ENCODE data around the gene LRRC39.

LRRC39 gene

DNA sequence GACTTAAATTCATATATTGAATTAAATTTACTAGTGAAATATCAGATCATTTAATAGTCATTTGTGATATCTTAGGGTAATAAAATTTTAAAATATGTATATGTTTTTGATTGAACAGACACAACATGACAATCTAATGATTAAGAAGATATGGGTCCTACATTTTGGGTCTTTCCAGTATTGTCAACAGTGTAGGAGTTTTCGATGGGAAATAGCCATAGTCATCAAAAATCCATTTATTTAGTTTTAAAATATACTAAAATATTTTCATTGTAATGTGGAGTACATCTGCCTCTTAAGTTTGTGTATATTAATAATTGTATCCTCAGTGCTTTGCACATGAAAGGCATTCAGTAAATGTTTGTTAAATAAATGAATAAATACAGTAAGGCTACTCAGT lies 31.1 kb downstream of the LRRC39 start:
- FAIRE-seq, result no peak

DNA sequence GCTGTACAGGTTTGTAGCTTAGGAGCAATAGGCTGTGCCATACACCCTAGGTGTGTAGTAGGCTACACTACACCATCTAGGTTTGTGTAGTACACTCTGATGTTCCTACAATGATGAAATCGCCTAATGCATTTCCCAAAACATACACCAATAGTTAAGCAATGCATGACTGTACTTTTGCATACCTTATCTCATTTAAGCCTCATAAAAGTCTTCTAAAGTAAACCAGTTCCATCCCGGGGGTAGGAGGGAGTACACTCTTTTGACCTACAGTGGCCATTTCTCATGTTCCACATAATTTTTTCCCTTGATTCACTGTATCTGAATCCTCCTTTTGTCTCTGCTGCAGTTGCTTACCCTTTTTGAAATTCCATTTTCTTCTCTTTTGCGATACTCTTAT lies 32.9 kb downstream of the LRRC39 start:
- no peak for FAIRE-seq

DNA sequence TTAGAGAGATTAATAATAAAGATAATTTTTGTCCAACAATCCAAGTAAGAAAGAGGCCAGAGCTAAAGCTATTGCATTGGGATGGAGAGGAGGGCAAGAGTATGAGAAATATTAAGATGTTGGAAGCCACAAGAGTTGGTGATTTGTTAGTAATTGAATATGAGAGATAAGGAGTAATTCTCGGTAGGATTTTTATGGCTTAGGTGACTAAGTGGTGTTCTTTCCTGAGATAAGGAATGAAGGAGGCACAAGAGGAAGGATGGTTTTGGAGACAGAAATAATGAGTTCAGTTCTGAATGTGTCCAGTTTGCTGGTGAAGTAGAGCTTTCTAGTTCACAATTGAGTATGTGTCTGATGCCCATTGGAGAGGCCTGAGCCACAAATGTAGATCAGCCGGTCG lies 35.7 kb downstream of the LRRC39 start:
- no peak for FAIRE-seq

DNA sequence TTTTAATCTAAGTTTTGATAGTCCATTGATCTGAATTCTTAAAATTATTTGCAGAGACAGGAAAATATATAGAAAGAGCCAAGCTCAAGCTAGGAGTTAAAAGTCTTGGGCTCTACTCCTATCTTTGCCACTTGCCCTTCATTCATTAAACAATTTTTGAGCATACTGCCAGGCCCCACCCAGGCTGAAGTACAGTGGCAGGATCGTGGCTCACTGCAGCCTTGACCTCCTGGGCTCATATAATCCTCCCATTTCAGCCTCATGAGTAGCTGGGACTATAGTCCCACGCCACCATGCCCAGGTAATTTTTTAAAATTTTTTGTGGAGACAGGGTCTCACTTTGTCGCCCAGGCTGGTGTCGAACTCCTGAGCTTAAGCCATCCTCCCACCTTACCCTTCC lies 36.9 kb downstream of the LRRC39 start:
- FAIRE-seq, result no peak

DNA sequence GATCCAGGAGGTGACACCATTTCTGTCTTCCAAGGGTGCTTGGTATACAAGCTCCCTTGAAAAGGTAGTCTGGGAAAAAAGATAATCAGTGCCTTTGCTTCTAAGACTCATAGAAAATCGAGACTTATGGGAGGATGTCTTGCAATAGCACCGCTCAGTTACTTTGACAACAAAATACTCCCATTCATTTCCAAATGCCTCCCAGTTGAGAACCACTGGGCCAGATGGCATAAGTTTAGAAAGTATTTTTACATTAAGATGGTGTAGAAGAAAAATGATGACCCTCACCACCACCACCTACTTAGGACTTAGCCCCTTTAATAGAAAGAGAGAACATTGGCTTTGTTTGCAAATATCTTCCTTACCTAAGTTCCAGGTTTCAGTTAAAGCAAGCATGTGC lies 40.5 kb downstream of the LRRC39 start:
- FAIRE-seq, result no peak

DNA sequence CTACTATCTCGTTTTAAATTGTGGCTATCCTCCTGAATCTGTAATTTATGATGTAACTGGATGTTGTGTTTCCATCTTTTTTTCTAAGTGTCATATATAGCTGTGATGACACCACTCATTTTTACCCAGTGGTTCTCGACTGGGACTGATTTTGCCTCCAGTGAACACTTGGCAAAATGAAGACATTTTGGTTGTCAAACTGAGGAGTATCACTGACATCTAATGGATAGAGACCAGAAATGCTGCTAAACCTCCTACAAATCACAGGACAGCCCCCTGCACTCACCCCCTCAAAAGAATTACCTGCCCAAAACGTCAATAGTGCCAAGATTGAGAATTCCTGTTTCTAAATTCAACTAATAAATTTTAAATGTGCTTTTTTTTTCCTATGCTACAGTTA lies 43.2 kb downstream of the LRRC39 start:
- no peak for FAIRE-seq

DNA sequence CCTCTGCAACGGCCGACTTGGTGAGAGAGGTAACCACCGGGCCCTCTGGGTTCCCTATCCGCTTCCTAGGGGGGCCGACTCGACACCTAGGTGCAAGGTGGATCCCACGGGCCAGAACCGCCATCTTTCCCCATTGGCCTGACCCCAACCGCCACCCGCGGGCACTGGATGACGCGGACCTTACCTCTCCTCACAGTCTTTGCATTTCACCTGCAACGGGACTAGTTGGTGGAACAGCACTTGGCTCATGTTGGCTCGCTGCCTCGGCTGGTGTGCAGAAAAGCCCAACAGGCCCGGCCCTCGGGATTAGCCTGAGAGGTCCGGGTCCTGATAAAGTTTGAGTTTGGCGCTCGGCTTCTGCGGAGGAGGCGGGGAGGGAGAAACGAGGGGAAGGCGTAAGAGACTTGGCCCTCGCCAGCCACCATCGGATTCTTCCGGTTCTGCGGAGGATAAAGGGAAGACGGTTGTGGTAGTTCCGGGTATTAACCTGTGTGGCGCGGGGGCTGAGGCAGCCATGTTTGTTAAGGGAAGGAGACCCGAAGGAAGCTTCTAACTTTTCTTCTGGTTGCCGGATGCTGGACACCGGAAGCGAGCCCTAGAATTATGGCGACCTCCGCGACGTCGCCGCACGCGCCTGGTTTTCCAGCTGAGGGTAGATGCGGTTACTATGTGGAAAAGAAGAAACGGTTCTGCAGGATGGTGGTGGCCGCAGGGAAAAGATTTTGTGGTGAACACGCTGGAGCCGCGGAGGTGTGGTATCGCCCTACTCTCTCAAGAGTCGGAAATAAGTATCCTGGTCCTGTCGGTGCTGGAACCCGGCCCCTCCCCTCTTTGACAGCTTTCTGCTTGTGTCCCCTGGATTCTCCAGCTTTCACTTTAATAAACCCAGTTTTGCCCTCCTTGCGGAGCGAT lies 45.2 kb downstream of the LRRC39 start, which contains the start of the genes SASS6 and TRMT13:
TSS of gene SASS6 (minus strand) at position 365 of the 912 bp plus-strand sequence. CDS start at position 249, 116 bp downstream.
TSS of gene TRMT13 (plus strand) at position 598 of the 912 bp plus-strand sequence. CDS start at position 604, 6 bp downstream.
- FAIRE-seq, result peak; percentile 73

DNA sequence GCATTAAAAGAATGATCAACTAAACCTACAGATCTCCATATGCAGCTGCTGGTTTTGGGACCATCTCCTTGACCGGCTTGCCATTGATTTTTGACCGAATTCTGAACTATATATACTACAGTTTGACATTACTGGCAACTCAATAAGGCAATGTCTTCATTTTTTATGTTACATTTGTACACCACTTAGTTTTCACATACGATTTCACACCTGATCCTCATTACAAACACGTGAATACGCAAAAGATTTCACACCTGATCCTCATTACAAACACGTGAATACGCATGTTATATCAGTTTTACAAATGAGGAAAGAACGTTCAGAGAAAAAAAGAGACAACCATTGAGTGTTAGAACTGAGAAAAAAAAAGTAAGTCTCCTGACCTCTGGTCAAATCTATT lies 46.4 kb downstream of the LRRC39 start:
- no peak for FAIRE-seq

DNA sequence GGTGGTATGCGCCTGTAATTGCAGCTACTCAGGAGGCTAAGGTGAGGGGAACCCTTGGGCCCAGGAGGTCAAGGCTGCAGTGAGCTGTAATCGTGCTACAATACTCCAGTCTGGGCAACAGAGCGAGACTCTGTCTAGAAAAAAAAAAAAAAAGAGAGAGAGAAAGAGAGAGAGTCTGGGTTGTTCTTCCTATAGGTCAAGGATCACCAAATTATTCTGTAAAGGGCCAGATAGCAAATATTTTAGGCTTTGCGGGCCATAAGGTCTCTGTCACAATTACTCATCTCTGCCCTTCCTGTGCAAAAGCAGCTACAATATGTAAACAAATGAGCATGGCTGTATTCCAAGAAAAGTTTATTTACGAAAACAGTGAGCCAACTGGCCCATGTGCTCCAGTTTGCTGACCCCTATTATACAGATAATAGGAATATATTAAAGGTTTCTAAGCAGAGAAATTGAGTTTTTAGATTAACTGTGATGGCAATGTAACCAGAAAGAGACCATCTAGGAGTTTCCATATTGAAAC lies 47.4 kb downstream of the LRRC39 start:
- no peak for FAIRE-seq

DNA sequence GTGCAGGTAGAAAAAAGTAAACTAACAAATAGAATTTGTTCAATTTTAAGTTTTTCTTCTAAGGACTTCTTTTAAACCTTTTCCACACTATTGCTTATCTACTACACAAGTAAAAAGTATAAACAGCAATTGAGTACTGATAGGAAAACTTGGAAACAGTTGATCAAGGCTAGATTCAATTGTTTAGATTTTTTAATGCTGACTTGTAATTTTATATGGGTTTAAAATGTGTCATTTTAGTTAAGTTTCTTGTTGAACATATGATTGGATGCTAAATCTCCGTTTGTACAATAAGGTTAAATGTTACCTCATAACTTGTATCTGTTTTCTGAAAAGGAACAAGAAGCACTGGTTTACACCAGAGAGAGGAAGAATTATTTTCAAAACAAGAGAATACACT lies 50.8 kb downstream of the LRRC39 start:
- FAIRE-seq, result no peak

DNA sequence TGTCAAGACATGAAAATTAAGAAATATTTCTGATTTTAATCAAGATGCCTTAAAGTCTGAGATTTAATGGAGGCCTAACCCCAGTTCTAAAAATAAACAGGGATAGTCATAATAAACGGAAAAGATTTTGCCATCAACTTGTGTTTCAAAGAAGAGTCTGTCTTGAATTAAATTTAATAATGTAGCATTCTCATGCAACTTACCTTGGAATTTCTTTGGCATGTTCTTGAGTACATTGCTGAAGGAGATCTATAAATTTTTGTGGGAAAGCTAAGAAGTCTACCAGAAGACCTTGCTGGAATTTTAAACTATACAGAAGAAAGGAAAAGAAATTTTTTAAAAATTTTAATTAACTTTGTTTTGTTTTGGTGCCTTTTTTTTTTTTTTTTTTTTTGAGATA lies 55.9 kb downstream of the LRRC39 start:
- no peak for FAIRE-seq

DNA sequence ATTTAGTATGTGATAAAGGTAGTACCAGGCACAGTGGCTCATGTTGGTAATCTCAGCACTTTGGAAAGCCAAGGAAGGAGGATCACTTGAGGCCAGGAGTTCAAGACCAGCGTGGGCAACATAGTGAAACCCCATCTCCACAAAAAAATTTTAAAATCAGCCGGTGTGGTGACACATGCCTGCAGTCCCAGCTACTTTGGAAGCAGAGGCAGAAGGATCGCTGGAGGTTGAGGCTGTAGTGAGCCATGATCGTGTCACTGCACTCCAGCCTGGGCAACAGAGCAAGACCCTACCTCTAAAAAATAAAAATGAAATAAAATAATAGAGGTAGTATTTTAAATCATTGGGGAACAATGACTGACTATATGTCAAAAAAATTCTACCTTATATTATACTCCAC lies 62.5 kb downstream of the LRRC39 start:
- FAIRE-seq, result no peak

DNA sequence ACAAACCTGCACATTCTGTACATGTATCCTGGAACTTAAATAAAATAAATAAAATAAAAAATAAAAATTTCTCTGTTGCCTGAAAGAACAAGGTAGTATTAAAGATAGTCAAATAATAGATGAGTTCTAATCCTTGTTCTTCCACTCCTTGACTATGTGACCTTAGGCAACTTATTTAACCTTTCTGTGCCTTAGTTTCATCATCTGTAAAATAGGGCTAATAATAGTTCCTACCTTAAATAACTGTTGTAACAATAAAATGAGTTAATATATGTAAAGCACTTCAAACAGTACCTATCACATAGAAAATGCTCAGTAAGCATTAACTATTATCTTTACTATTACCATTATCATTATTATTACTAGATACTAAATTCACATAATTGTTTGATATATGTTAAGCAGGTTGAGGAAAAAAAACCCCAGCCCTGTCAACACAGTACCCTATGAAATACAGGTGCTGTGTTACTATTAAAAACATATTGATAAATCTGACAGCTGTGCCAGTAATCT lies 68.4 kb downstream of the LRRC39 start:
- no peak for FAIRE-seq

DNA sequence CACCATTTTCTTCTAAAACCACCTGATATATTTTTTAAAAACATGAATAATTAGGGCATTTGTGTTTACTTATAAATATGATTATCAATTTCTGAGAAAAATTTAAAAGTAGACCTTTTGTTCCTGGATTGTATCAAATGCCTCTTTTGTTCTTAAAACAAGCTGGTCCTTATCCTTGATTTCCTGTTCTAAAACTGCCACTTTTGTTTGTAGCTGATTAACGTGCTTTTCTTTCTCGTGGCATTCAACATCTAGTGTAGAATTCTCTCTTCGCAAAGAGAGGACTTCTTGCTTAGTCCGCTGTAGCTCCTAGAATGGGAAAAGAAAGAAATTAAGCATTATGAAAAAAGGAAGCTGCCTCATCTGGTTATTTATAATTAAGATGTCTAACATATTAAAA lies 70.4 kb downstream of the LRRC39 start:
- no peak for FAIRE-seq

DNA sequence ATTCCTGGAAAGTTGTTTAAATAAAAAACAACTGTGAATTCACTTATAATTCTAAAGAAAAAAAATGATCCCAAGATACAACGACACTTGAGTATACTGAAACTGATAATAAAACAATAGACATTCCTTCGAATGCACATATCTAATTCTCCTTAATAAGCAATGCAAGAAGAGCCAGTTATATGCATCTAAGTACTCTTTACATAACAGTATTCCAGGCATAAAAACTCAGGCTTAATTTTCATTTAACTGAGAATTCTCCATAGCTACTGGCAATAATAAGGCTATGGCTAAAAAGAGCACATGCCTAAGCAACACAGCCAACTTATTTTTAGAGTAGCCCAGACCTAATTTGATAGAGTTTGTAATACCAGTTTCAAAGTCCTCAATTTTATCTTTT lies 76.5 kb downstream of the LRRC39 start:
- peak; percentile 31 for FAIRE-seq

DNA sequence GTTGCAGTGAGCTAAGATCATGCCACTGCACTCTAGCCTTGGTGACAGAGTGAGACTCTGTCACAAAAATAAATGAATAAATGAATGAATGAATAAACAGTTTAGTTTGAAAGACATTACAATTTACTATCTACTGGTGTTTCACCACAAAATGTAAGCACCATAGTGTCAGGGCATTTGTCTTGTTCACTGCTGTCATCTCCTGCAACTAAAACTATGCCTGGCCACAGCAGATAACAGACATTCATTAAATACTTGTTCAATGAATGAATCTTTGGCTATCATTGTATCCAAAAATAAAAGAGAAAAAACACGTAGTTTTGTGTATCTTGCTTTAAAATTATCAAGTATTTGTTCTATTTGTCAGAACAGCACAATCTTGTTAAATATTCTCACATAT lies 77.9 kb downstream of the LRRC39 start:
- no peak for FAIRE-seq
